Esophagus muscularis mucosa (tissue), 4 donors: ENCODE data around the gene TJP2. TPM values are rescaled to one million over a fixed set of nuclear protein-coding genes. Genes with fewer than 3 reads are reported as not detected.

Source experiments
- DNase-seq: peaks from one replicate; pipeline ENCODE4 v3.0.0-alpha.2; 2017; ENCODE audit errors: extremely low spot score
- H3K27ac ChIP-seq, 4 donors: fragments of 200-600 bp; sonication (generic); replicated peaks in 1 of 4; 1 replicate in 3 of 4; 2 replicates in 1 of 4; pipeline ENCODE4 v1.5.1; 2016 to 2019; ENCODE audit warnings: mild to moderate bottlenecking in 1 of 4
- H3K27me3 ChIP-seq, 4 donors: fragments of 200-600 bp; sonication (generic); one replicate each; pipeline versions ENCODE4 v1.5.1 to v1.6.0; 2016 to 2019
- H3K36me3 ChIP-seq, 4 donors: fragments of 200-600 bp; sonication (generic); one replicate each; pipeline ENCODE4 v1.5.1; 2016 to 2019
- H3K4me1 ChIP-seq, 4 donors: fragments of 200-600 bp; sonication (generic); one replicate each; pipeline ENCODE4 v1.5.1; 2016 to 2019
- H3K4me3 ChIP-seq, 4 donors: fragments of 200-600 bp; sonication (generic); 1 replicate in 2 of 4; 2 replicates in 2 of 4; pipeline ENCODE4 v1.5.1; 2016 to 2019; ENCODE audit warnings: mild to moderate bottlenecking in 4 of 4, moderate library complexity in 1 of 4
- H3K9me3 ChIP-seq, 4 donors: fragments of 200-600 bp; sonication (generic); 1 replicate in 3 of 4; 2 replicates in 1 of 4; pipeline ENCODE4 v1.5.1; 2016 to 2019
- EP300 ChIP-seq: sonication (generic); formaldehyde crosslinking; IDR thresholded peaks from one replicate; pipeline ENCODE4 v1.6.1; 2017; ENCODE audit warnings: antibody characterized with exemption
- POLR2A ChIP-seq: fragments of 450-650 bp; IDR thresholded peaks from one replicate; pipeline ENCODE4 v1.6.1; 2017; ENCODE audit warnings: antibody characterized with exemption, moderate library complexity, mild to moderate bottlenecking, low read depth
- POLR2AphosphoS5 ChIP-seq, 2 donors: sonication (generic); formaldehyde crosslinking; IDR thresholded peaks; one replicate each; pipeline ENCODE4 v1.6.1; 2017; ENCODE audit warnings: antibody characterized with exemption in 2 of 2
- WGBS: methylation state at CpG from one replicate; pipeline ENCODE4 v1.1.5; 2018; 5-methylcytosine and 5-hydroxymethylcytosine counted together
- intact Hi-C: fragments of 100-400 bp; cut with DNase I; formaldehyde crosslinking; loops from one replicate; pipeline ENCODE4 v1.15.1; 2023
- total RNA-seq, 4 donors: library from RNA; depleted of rRNA; stranded (reverse); fragments of >200 nt; gene quantifications; one replicate each; pipeline versions ENCODE4 v1.1.0 to v1.2.1, GENCODE V29; 2016
- TF ChIP-seq, protein P1 (sequence below), 3 experiments: fragments of 200-600 bp in 2 of 3; fragments of 450-650 bp in 1 of 3; sonication (generic) in 2 of 3; IDR thresholded peaks; one replicate each; pipeline ENCODE4 v1.5.1; 2017 to 2019; ENCODE audit warnings: antibody characterized with exemption in 3 of 3, mild to moderate bottlenecking in 2 of 3, moderate library complexity in 1 of 3

TJP2 gene
- total RNA-seq, 4 donors from 2014 or later, result 101 to 172 (median 125) TPM

DNA sequence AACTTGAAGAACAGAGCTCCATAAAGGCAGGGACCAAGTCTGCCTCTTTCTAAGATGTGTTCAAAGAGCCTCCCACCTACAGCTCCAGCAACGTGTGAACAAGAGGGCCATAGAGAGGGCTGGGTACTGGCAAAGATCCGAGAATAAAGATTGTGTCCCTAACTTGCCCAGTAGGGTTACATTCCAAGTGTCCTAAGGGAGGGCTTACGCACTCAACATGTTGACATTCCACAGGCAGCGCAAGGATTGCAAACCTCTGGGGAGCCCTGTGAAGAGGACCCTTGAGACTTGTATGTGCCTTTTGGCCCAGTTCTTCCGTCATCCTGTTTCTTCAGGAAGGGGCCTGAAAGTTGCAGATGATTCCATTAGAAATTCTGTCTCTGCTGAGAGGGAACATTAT, 102.7 kb downstream of the TJP2 start:
- peak in 1 of 2 donors; percentile 27 for TF ChIP-seq POLR2AphosphoS5 (IDR thresholded peaks at IDR 0.05)
- TF ChIP-seq POLR2A, result no peak
- DNase-seq, result no peak
- Histone ChIP-seq H3K36me3 (no peaks in the 10 kb centered on the region), H3K4me1 (peaks cover 8 to 22% (median 16%) of the 10 kb centered on the region in 4 donors), H3K4me3 (no peak overlapping the region), H3K9me3 (peaks cover 0 to 6% (median 0%) of the 10 kb centered on the region in 4 donors), H3K27me3 (no peaks in the 10 kb centered on the region), H3K27ac (no peak overlapping the region)
- intact Hi-C loops, result no loop called here
- 85% methylated on average over 5 of the region's 5 CpGs for WGBS

DNA sequence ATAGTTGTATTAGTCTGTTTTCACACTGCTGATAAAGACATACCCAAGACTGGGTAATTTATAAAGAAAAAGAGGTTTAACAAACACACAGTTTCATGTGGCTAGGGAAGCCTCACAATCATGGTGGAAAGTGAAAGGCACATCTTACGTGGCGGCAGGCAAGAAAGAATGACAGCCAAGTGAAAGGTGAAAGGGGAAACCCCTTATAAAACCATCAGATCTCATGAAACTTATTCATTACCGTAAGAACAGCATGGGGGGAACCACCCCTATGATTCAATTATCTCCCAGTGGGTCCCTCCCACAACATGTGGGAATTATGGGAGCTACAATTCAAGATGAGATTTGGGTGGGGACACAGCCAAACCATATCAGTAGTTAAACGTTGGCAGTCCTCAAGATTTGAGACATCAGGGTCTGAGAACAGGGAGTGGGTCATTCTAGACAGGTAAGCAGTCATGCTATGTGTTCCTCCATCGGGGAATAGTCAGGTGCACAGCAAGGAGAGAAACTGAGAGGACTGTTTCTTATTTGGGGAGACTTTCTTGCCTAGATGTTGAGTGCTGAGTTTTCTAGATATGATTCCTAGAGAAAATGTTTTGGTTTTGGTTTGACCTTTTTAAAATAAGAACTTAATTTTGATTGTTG, 105.1 kb downstream of the TJP2 start:
- H3K36me3 ChIP-seq, result no peaks in the 10 kb centered on the region

DNA sequence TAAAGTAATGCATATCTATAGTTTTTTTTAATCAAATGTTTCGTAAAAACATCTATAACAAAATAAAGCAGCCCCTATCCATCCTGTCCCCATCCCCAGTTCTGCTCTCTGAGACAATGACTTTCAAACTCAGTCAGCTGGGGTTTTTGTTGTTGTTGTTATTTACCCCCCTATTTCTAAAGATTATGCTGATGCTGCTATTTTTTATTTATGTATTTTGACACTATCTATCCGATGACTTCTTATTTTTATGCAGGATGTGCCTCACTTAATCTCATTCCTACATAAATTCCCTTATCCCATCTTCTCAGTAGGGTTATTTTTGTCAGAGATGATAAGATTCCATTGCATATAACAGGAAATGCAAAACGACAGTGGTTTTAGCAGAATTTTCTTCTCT, 105.7 kb downstream of the TJP2 start:
- no peaks in the 10 kb centered on the region for H3K27me3 ChIP-seq
- H3K4me3 ChIP-seq, result no peak overlapping the region
- no peak overlapping the region for H3K27ac ChIP-seq
- DNase-seq, result no peak
- no peaks in the 10 kb centered on the region for H3K36me3 ChIP-seq
- WGBS, result 40% methylated on average over 3 of the region's 3 CpGs
- peaks cover 0 to 2% (median 0%) of the 10 kb centered on the region in 4 donors for H3K4me1 ChIP-seq
- intact Hi-C loops, result no loop called here
- TF ChIP-seq POLR2A, result no peak
- TF ChIP-seq, protein P1, sequence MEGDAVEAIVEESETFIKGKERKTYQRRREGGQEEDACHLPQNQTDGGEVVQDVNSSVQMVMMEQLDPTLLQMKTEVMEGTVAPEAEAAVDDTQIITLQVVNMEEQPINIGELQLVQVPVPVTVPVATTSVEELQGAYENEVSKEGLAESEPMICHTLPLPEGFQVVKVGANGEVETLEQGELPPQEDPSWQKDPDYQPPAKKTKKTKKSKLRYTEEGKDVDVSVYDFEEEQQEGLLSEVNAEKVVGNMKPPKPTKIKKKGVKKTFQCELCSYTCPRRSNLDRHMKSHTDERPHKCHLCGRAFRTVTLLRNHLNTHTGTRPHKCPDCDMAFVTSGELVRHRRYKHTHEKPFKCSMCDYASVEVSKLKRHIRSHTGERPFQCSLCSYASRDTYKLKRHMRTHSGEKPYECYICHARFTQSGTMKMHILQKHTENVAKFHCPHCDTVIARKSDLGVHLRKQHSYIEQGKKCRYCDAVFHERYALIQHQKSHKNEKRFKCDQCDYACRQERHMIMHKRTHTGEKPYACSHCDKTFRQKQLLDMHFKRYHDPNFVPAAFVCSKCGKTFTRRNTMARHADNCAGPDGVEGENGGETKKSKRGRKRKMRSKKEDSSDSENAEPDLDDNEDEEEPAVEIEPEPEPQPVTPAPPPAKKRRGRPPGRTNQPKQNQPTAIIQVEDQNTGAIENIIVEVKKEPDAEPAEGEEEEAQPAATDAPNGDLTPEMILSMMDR (IDR thresholded peaks at IDR 0.05), result no peak
- no peak for TF ChIP-seq EP300
- TF ChIP-seq POLR2AphosphoS5 (IDR thresholded peaks at IDR 0.05), result no peak
- H3K9me3 ChIP-seq, result peaks cover 0 to under 1% (median 0%) of the 10 kb centered on the region in 4 donors

More for the DNA sequence above, 105.1 kb downstream of the TJP2 start:
- peaks cover 0 to 2% (median under 1%) of the 10 kb centered on the region in 4 donors for H3K4me1 ChIP-seq
- peaks cover 0 to 6% (median 0%) of the 10 kb centered on the region in 4 donors for H3K9me3 ChIP-seq
- H3K4me3 ChIP-seq, result no peak overlapping the region
- intact Hi-C loops, result no loop called here
- DNase-seq, result no peak
- no peaks in the 10 kb centered on the region for H3K27me3 ChIP-seq
- 87% methylated on average over 5 of the region's 5 CpGs for WGBS
- TF ChIP-seq POLR2A (no peak), POLR2AphosphoS5 (IDR thresholded peaks at IDR 0.05) (no peak), EP300 (no peak)
- TF ChIP-seq, protein P1 (IDR thresholded peaks at IDR 0.05), result no peak
- H3K27ac ChIP-seq, result no peak overlapping the region

DNA sequence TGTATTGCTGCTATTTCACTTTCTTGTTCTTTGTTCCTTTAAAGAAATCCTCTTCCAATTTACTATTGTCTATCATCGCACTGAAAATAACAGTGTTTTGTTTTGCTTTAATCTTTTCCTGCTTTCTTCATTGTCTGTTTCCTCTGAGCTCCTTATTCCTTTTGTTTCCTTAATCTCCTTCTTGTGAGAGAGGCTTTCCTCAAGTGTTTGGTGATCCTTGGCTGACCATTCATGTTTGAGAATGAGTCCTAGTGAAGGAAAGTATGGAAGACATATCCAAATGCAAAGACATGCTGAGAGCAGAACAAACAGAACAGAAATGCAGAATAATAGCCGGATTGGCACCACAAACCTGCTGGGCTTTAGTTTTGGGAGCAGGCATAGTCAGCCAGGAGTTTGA, 108.9 kb downstream of the TJP2 start:
- no peaks in the 10 kb centered on the region for H3K9me3 ChIP-seq
- no peak overlapping the region for H3K4me3 ChIP-seq
- H3K27ac ChIP-seq, result no peak overlapping the region
- TF ChIP-seq POLR2A (no peak), POLR2AphosphoS5 (IDR thresholded peaks at IDR 0.05) (no peak), EP300 (no peak)
- TF ChIP-seq, protein P1 (IDR thresholded peaks at IDR 0.05), result no peak
- no peaks in the 10 kb centered on the region for H3K4me1 ChIP-seq
- no peaks in the 10 kb centered on the region for H3K27me3 ChIP-seq
- H3K36me3 ChIP-seq, result no peaks in the 10 kb centered on the region
- intact Hi-C loops, result no loop called here
- 71% methylated on average over 2 of the region's 2 CpGs for WGBS
- no peak for DNase-seq

DNA sequence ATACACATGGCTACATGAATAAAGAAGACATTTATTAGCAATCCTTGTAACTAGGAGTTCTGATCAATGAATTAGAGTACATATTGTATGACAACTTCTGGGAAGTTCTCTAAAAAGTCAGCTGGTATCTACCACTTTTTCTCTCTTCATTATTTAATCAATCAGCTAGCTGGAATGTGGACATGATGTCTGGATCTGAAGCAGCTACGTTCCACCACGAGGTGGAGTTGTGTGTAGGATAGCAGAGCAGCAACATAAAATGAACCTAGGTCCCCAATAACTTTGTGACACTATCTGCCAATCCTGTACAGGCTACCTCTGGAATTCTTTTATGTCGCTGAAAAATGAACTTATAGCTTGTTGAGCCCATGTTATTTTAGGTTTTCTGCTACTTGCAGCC, 118.0 kb downstream of the TJP2 start:
- intact Hi-C loops, result no loop called here
- WGBS, result 84% methylated on average over 3 of the region's 3 CpGs
- Histone ChIP-seq H3K27ac (no peak overlapping the region), H3K9me3 (no peaks in the 10 kb centered on the region), H3K36me3 (no peaks in the 10 kb centered on the region), H3K4me1 (peaks cover 11 to 17% (median 13%) of the 10 kb centered on the region in 4 donors), H3K27me3 (no peaks in the 10 kb centered on the region), H3K4me3 (no peak overlapping the region)
- TF ChIP-seq, protein P1 (IDR thresholded peaks at IDR 0.05), result no peak
- TF ChIP-seq EP300 (no peak), POLR2A (no peak), POLR2AphosphoS5 (IDR thresholded peaks at IDR 0.05) (no peak)
- DNase-seq, result no peak
